ENCODE results near the gene AKT2. TPM values are rescaled to one million over a fixed set of nuclear protein-coding genes. Genes with fewer than 3 reads are reported as not detected.

Gene AKT2
- total RNA-seq, 2 experiments from 2014 or later: 139 to 144 TPM

- ChIA-PET CTCF (interaction anchor here (0.7 kb wide), 1 partner anchor 86 kb away, joined by 3 read pairs; no protein-coding TSS in a partner anchor), POLR2A (no interaction called here)
- no peak overlapping the region for H3K27ac Mint-ChIP-seq
Observed at GRCh38 chr19:40225440-40226305, 59.5 kb downstream of the AKT2 start.

GRCh38 chr19:40224342-40225150, 60.6 kb downstream of the AKT2 start:
- H3K4me1 Mint-ChIP-seq (ENCODE audit: low read depth): peaks cover 24% of the 10 kb centered on the region
- TF ChIP-seq CTCF (IDR thresholded peaks at IDR 0.05): no peak
- H3K36me3 Mint-ChIP-seq (ENCODE audit: low read depth): peaks cover 2% of the 10 kb centered on the region
- no peak for DNase-seq
- intact Hi-C loops (cut with micrococcal nuclease): loop anchor here (5.0 kb wide), 1 partner anchor 87 kb away; no protein-coding TSS in a partner anchor
- H3K9me3 Mint-ChIP-seq: peaks cover 3% of the 10 kb centered on the region
- H3K4me3 Mint-ChIP-seq: no peak overlapping the region
- H3K27ac Mint-ChIP-seq: no peak overlapping the region
- ChIA-PET CTCF (interaction anchor here (0.7 kb wide), 1 partner anchor 85 kb away, joined by 3 read pairs; no protein-coding TSS in a partner anchor), POLR2A (no interaction called here)
- ATAC-seq: no peak
- peaks cover 47% of the 10 kb centered on the region for H3K27me3 Mint-ChIP-seq

More at GRCh38 chr19:40225440-40226305, 59.5 kb downstream of the AKT2 start:
- intact Hi-C loops (cut with micrococcal nuclease): no loop called here
- peak overlapping the region; percentile 7 for H3K4me3 Mint-ChIP-seq
- peaks cover 38% of the 10 kb centered on the region for H3K27me3 Mint-ChIP-seq
- H3K9me3 Mint-ChIP-seq: peaks cover 3% of the 10 kb centered on the region
- TF ChIP-seq CTCF (IDR thresholded peaks at IDR 0.05): no peak
- ATAC-seq: no peak
- H3K36me3 Mint-ChIP-seq (ENCODE audit: low read depth): peaks cover 2% of the 10 kb centered on the region
- DNase-seq: no peak
- H3K4me1 Mint-ChIP-seq (ENCODE audit: low read depth): peaks cover 33% of the 10 kb centered on the region

GRCh38 chr19:40223135-40223822, 61.9 kb downstream of the AKT2 start:
- Mint-ChIP-seq H3K36me3 (ENCODE audit: low read depth) (peaks cover 2% of the 10 kb centered on the region), H3K4me3 (no peak overlapping the region), H3K27ac (no peak overlapping the region), H3K27me3 (peaks cover 58% of the 10 kb centered on the region), H3K4me1 (ENCODE audit: low read depth) (peaks cover 18% of the 10 kb centered on the region), H3K9me3 (peaks cover 3% of the 10 kb centered on the region)
- TF ChIP-seq CTCF (IDR thresholded peaks at IDR 0.05): no peak
- ATAC-seq (no peak), DNase-seq (peak; percentile 38)
- POLR2A ChIA-PET: interaction anchor here (0.7 kb wide), 1 partner anchor 48 kb away, joined by 3 read pairs; no protein-coding TSS in a partner anchor
- intact Hi-C loops (cut with micrococcal nuclease): loop anchor here (5.0 kb wide), 1 partner anchor 86 kb away; no protein-coding TSS in a partner anchor
- CTCF ChIA-PET: interaction anchor here (0.6 to 1.6 kb wide), 4 partner anchors 12 to 355 kb away, joined by 3 to 6 read pairs (median 4); no protein-coding TSS in a partner anchor

GRCh38 chr19:40221858-40222619, 63.1 kb downstream of the AKT2 start:
- peaks cover 59% of the 10 kb centered on the region for H3K27me3 Mint-ChIP-seq
- POLR2A ChIA-PET: no interaction called here

More at GRCh38 chr19:40221858-40222619, 63.1 kb downstream of the AKT2 start:
- Mint-ChIP-seq H3K36me3 (ENCODE audit: low read depth) (peaks cover 2% of the 10 kb centered on the region), H3K9me3 (peaks cover 3% of the 10 kb centered on the region), H3K4me1 (ENCODE audit: low read depth) (peaks cover 20% of the 10 kb centered on the region), H3K4me3 (no peak overlapping the region), H3K27ac (no peak overlapping the region)
- intact Hi-C loops (cut with micrococcal nuclease): loop anchor here (5.0 kb wide), 1 partner anchor 85 kb away; no protein-coding TSS in a partner anchor
- CTCF ChIA-PET: interaction anchor here (0.9 to 1.6 kb wide), 4 partner anchors 11 to 81 kb away, joined by 3 to 12 read pairs (median 4); no protein-coding TSS in a partner anchor
- ATAC-seq (peak; percentile 75), DNase-seq (peak; percentile 81)
- TF ChIP-seq CTCF (IDR thresholded peaks at IDR 0.05): peak; percentile 95
